Right lobe of liver (tissue), 4 donors: ENCODE results near the gene ACOT13.

Experiments used
- CTCF ChIP-seq, 4 donors: fragments of 200-600 bp in 3 of 4; fragments of 450-650 bp in 1 of 4; IDR thresholded peaks; one replicate each; pipeline versions ENCODE4 v1.5.1 to v1.8.0; 2016 to 2022; ENCODE audit warnings: antibody characterized with exemption in 4 of 4, mild to moderate bottlenecking in 2 of 4
- POLR2A ChIP-seq: fragments of 450-650 bp; IDR thresholded peaks from one replicate; pipeline ENCODE4 v1.6.1; 2017; ENCODE audit warnings: antibody characterized with exemption, mild to moderate bottlenecking
- donor health status: DM: no; HTN: no; CAD: no.
- donor health status: DM: no; HTN: no; CAD: no.
- donor health status: DM: no; HTN: yes; CAD: no.

GRCh38 chr6:24692003-24692402, 25.1 kb downstream of the ACOT13 start:
- TF ChIP-seq CTCF (IDR thresholded peaks at IDR 0.05): no peak
- no peak for TF ChIP-seq POLR2A
